Calu3 (cell line): ENCODE results near the gene AP3B2. TPM values are rescaled to one million over a fixed set of nuclear protein-coding genes. Genes with fewer than 3 reads are reported as not detected.
A peak's percentile ranks its signal among the peaks of the same experiment; 100 is the strongest.
"Not testable (repeated sequence)": the region's sequence is repeated elsewhere in the genome, so short reads cannot be mapped to it uniquely, and the experiment has no call there.

Experiments
- BruUV-seq: library from RNA; stranded (reverse); fragments of 400-500 nt; replicated peaks from 2 replicates; lab custom pipeline; 2021; lab: Mats Ljungman, UMichigan
- CTCF ChIA-PET: fragments of 300-600 bp; sonication (Branson Sonifier 250); formaldehyde crosslinking; loops from one replicate; lab custom pipeline; 2022; ENCODE audit warnings: antibody characterized with exemption; lab: Charles Lee
- DNase-seq: peaks from one replicate; pipeline ENCODE4 v3.0.0; 2022
- H3K27ac Mint-ChIP-seq: one replicate; pipeline ENCODE4 v1.8.0; 2022; ENCODE audit warnings: mixed read lengths; ENCODE audit not compliant: unreplicated experiment
- H3K27me3 Mint-ChIP-seq: one replicate; pipeline ENCODE4 v1.8.0; 2022; ENCODE audit warnings: mixed read lengths; ENCODE audit not compliant: unreplicated experiment
- H3K36me3 Mint-ChIP-seq: one replicate; pipeline ENCODE4 v1.8.0; 2022; ENCODE audit warnings: mild to moderate bottlenecking, moderate library complexity, mixed read lengths; ENCODE audit not compliant: insufficient read depth, unreplicated experiment
- H3K4me1 Mint-ChIP-seq: one replicate; pipeline ENCODE4 v1.8.0; 2022; ENCODE audit warnings: mild to moderate bottlenecking, low read depth, mixed read lengths; ENCODE audit not compliant: unreplicated experiment
- H3K4me3 Mint-ChIP-seq: one replicate; pipeline ENCODE4 v1.8.0; 2022; ENCODE audit warnings: mild to moderate bottlenecking, low read depth, moderate library complexity, mixed read lengths; ENCODE audit not compliant: unreplicated experiment
- H3K9me3 Mint-ChIP-seq: one replicate; pipeline ENCODE4 v1.8.0; 2022; ENCODE audit warnings: low read depth, mixed read lengths; ENCODE audit not compliant: unreplicated experiment
- CTCF ChIP-seq: fragments of 200-600 bp; IDR thresholded peaks from one replicate; pipeline ENCODE4 v1.8.0; 2022; ENCODE audit warnings: antibody characterized with exemption; ENCODE audit not compliant: unreplicated experiment
- intact Hi-C: fragments of 100-400 bp; cut with micrococcal nuclease; formaldehyde crosslinking; loops from one replicate; pipeline ENCODE4 v1.10.0; 2022; ENCODE audit not compliant: unreplicated experiment
- total RNA-seq: library from RNA; stranded (reverse); gene quantifications from 2 replicates; pipeline ENCODE4 v1.2.3, GENCODE V29; 2022

AP3B2 gene
- total RNA-seq, 1 experiment from 2014 or later = 24.7 TPM

GRCh38 chr15:82710926-82711490, 1.3 kb upstream of the AP3B2 start:
- BruUV-seq = no TSS peak
- Mint-ChIP-seq H3K36me3 (peaks cover 10% of the 10 kb centered on the region), H3K27me3 (no peaks in the 10 kb centered on the region), H3K4me3 (no peak overlapping the region), H3K4me1 (peaks cover 18% of the 10 kb centered on the region), H3K27ac (no peak overlapping the region), H3K9me3 (no peaks in the 10 kb centered on the region)
- DNase-seq = no peak
- TF ChIP-seq CTCF = no peak
- CTCF ChIA-PET = no interaction called here
- intact Hi-C loops = loop anchor here (5.0 kb wide), 1 partner anchor 41 kb away; no protein-coding TSS in a partner anchor

GRCh38 chr15:82710208-82710555, 507 bp upstream of the AP3B2 start:
- DNase-seq = no peak
- BruUV-seq = no TSS peak
- Mint-ChIP-seq H3K4me1 (peaks cover 18% of the 10 kb centered on the region), H3K27me3 (no peaks in the 10 kb centered on the region), H3K27ac (no peak overlapping the region), H3K9me3 (no peaks in the 10 kb centered on the region), H3K4me3 (no peak overlapping the region), H3K36me3 (peaks cover 10% of the 10 kb centered on the region)
- TF ChIP-seq CTCF = no peak
- intact Hi-C loops = loop anchor here (5.0 kb wide), 1 partner anchor 42 kb away; no protein-coding TSS in a partner anchor
- CTCF ChIA-PET = no interaction called here

GRCh38 chr15:82709081-82709420, 624 bp downstream of the AP3B2 start:
- peaks cover 10% of the 10 kb centered on the region for H3K36me3 Mint-ChIP-seq
- CTCF ChIA-PET = interaction anchor here (0.8 kb wide), 1 partner anchor 124 kb away, joined by 3 read pairs; no protein-coding TSS in a partner anchor

GRCh38 chr15:82705856-82706255, 3.8 kb downstream of the AP3B2 start:
- H3K27ac Mint-ChIP-seq, CTCF ChIA-PET, BruUV-seq, H3K4me3 Mint-ChIP-seq, intact Hi-C loops, H3K4me1 Mint-ChIP-seq, DNase-seq, H3K9me3 Mint-ChIP-seq, H3K36me3 Mint-ChIP-seq, H3K27me3 Mint-ChIP-seq: not testable (repeated sequence)

More at GRCh38 chr15:82709081-82709420, 624 bp downstream of the AP3B2 start:
- Mint-ChIP-seq H3K4me1 (peaks cover 16% of the 10 kb centered on the region), H3K4me3 (no peak overlapping the region), H3K27ac (no peak overlapping the region), H3K9me3 (no peaks in the 10 kb centered on the region), H3K27me3 (no peaks in the 10 kb centered on the region)
- DNase-seq = peak; percentile 16
- no peak for TF ChIP-seq CTCF
- intact Hi-C loops = no loop called here
- BruUV-seq = no TSS peak

- CTCF ChIA-PET = no interaction called here
- intact Hi-C loops = no loop called here
- no peak overlapping the region for H3K27ac Mint-ChIP-seq
- no peaks in the 10 kb centered on the region for H3K27me3 Mint-ChIP-seq
- no peaks in the 10 kb centered on the region for H3K9me3 Mint-ChIP-seq
- no peak for DNase-seq
- no peaks in the 10 kb centered on the region for H3K36me3 Mint-ChIP-seq
- H3K4me1 Mint-ChIP-seq = no peaks in the 10 kb centered on the region
- TF ChIP-seq CTCF = no peak
- no peak overlapping the region for H3K4me3 Mint-ChIP-seq
- BruUV-seq = no TSS peak
Observed at GRCh38 chr15:82699726-82700125, 9.9 kb downstream of the AP3B2 start.
